ENCODE data around the gene NFIB.

DNA sequence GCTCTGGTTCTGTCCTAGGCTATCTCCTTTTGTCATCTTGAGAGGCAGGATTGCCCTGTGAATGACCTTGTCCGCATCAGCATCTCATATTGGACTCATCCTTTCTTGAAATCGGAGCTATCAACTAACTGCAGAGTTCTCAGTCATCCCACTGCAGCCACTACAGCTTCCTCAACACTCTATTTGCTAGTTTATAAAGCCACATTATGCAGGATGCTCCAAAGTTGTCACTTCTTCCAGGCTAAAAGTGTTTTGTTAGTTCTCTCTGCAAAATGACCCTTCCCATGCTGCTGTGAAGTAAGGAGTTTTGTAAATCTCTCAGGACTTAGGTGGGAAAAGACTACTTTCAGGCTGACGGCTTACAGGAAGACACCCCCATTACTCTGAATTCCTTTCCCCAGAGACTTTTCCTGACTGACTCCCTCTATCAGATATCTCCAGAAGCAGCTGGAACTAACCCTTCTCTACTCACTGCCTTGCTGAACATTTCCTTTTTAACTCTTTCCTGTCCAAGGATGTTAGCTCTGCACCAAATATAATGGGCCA, 257.6 kb downstream of the NFIB start:
- TF ChIP-seq POLR2A (IDR thresholded peaks at IDR 0.05; ENCODE audit: insufficient read depth in 1 of 2, low read depth in 2 of 2, low read length in 2 of 2), result no peak
- no peak for TF ChIP-seq REXO4 (CRISPR knock-in tag; IDR thresholded peaks at IDR 0.05; ENCODE audit: borderline replicate concordance)
- no peak for TF ChIP-seq JUND (CRISPR knock-in tag; IDR thresholded peaks at IDR 0.05)
- TF ChIP-seq, protein P1, sequence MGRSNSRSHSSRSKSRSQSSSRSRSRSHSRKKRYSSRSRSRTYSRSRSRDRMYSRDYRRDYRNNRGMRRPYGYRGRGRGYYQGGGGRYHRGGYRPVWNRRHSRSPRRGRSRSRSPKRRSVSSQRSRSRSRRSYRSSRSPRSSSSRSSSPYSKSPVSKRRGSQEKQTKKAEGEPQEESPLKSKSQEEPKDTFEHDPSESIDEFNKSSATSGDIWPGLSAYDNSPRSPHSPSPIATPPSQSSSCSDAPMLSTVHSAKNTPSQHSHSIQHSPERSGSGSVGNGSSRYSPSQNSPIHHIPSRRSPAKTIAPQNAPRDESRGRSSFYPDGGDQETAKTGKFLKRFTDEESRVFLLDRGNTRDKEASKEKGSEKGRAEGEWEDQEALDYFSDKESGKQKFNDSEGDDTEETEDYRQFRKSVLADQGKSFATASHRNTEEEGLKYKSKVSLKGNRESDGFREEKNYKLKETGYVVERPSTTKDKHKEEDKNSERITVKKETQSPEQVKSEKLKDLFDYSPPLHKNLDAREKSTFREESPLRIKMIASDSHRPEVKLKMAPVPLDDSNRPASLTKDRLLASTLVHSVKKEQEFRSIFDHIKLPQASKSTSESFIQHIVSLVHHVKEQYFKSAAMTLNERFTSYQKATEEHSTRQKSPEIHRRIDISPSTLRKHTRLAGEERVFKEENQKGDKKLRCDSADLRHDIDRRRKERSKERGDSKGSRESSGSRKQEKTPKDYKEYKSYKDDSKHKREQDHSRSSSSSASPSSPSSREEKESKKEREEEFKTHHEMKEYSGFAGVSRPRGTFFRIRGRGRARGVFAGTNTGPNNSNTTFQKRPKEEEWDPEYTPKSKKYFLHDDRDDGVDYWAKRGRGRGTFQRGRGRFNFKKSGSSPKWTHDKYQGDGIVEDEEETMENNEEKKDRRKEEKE (IDR thresholded peaks at IDR 0.05), result no peak
- TF ChIP-seq SIN3A (IDR thresholded peaks at IDR 0.05; ENCODE audit: borderline replicate concordance, low read depth, low read length), result no peak
- TF ChIP-seq ZMYM3 (CRISPR knock-in tag; IDR thresholded peaks at IDR 0.05), result no peak

All from HepG2 (cell line).